ENCODE measurements around the gene DCAF5. TPM values are rescaled to one million over a fixed set of nuclear protein-coding genes. Genes with fewer than 3 reads are reported as not detected.

Gene DCAF5
- polyA plus RNA-seq, 1 donor (not counting 4 experiments of a cell fraction or from before 2014, with no cell fraction given): 29.5 TPM

DNA sequence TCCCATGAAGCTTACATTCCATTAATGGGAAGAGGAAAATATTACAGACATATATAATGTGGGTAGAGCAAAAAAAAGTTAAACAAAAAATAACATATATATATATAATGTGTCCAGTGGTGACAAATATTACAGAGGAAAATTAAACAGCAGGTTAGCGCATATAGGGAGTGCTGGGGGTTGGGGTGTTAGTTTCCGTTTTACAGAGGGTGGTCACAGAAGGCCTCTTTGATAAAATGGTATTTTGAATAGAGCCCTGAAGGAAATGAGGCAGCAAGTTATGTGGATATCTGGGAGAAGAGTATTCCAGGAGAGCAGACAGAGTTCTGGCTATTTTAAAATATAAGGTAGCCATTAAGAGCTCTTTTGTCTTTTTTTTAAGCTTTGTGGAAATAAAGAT is 73.2 kb downstream of the DCAF5 start:
- dilution Hi-C loops (cut with MboI; ENCODE audit: extremely low pct_ligation_motif_present, low sequenced_read_pairs): no loop called here
- Histone ChIP-seq H4K20me1 (ENCODE audit: control insufficient read depth, extremely low read depth, insufficient read depth, low read length) (no peaks in the 10 kb centered on the region), H2AFZ (ENCODE audit: control insufficient read depth, low read length) (no peak overlapping the region), H3K4me2 (ENCODE audit: control insufficient read depth, extremely low read depth, insufficient read depth, low read depth, low read length) (peak overlapping the region; percentile 77), H3K9me3 (ENCODE audit: control insufficient read depth, low read depth, low read length) (no peaks in the 10 kb centered on the region), H3K9ac (ENCODE audit: control insufficient read depth, extremely low read depth, insufficient read depth, low read length) (no peak overlapping the region), H3K4me3 (ENCODE audit: control insufficient read depth in 2 of 3, extremely low read depth in 1 of 3, insufficient read depth in 2 of 3, low read depth in 1 of 3, low read length in 3 of 3) (no peak overlapping the region), H3K36me3 (ENCODE audit: control insufficient read depth in 2 of 2, extremely low read depth in 1 of 2, insufficient read depth in 2 of 2, low read length in 2 of 2) (peaks cover 7 to 12% of the 10 kb centered on the region in 2 experiments), H3K4me1 (ENCODE audit: control insufficient read depth, extremely low read depth, insufficient read depth, low read length) (peaks cover 42% of the 10 kb centered on the region), H3K27ac (ENCODE audit: control insufficient read depth, insufficient read depth, low read length) (peak overlapping the region; percentile 58), H3K9me1 (ENCODE audit: control insufficient read depth, extremely low read depth, insufficient read depth, low read length) (peaks cover 3% of the 10 kb centered on the region), H3K27me3 (ENCODE audit: control insufficient read depth, extremely low read depth, insufficient read depth, low read length) (no peaks in the 10 kb centered on the region), H3K79me2 (ENCODE audit: control insufficient read depth, insufficient read depth, low read length) (peaks cover 5% of the 10 kb centered on the region)
- FAIRE-seq (no peak), DNase-seq (ENCODE audit: low read depth, low spot score) (no peak)
- TF ChIP-seq, protein P1, sequence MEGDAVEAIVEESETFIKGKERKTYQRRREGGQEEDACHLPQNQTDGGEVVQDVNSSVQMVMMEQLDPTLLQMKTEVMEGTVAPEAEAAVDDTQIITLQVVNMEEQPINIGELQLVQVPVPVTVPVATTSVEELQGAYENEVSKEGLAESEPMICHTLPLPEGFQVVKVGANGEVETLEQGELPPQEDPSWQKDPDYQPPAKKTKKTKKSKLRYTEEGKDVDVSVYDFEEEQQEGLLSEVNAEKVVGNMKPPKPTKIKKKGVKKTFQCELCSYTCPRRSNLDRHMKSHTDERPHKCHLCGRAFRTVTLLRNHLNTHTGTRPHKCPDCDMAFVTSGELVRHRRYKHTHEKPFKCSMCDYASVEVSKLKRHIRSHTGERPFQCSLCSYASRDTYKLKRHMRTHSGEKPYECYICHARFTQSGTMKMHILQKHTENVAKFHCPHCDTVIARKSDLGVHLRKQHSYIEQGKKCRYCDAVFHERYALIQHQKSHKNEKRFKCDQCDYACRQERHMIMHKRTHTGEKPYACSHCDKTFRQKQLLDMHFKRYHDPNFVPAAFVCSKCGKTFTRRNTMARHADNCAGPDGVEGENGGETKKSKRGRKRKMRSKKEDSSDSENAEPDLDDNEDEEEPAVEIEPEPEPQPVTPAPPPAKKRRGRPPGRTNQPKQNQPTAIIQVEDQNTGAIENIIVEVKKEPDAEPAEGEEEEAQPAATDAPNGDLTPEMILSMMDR (optimal IDR thresholded peaks at IDR 0.05 in 1 of 3, IDR thresholded peaks at IDR 0.05 in 1 of 3, conservative IDR thresholded peaks at IDR 0.05 in 1 of 3; ENCODE audit: extremely low read depth in 1 of 3, insufficient read depth in 2 of 3, low read length in 3 of 3): no peak
- TF ChIP-seq EZH2 (IDR thresholded peaks at IDR 0.05; ENCODE audit: low read length): no peak

DNA sequence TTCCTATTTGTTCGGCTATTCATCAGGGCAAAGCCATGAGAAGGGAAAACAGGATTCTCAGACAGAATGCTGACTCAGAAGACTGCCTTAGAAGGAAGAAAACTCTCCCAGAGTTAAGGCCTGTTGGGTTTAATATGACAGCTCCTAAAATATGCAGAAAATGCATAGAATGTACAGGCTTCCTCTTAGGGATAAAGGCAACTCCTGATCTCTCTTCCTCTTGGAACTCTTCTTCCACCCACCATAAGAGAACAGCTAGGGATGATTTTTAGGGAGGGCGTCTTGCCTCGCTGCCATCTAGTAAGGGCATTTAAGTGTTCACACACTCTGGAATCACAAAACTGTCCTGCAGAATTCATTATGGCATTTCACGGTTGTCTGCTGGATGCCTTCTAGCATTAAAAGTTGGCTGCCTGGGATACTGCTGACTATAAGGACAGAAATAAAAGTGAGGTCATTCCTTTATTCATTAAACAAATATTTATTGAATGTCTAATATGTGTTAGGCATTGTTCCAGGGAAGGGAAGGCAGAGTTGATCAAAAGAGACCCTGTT is 73.7 kb downstream of the DCAF5 start:
- dilution Hi-C loops (cut with MboI; ENCODE audit: extremely low pct_ligation_motif_present, low sequenced_read_pairs): no loop called here
- peak overlapping the region; percentile 77 for H3K4me2 ChIP-seq (ENCODE audit: control insufficient read depth, extremely low read depth, insufficient read depth, low read depth, low read length)
- H3K27ac ChIP-seq (ENCODE audit: control insufficient read depth, insufficient read depth, low read length): peak overlapping the region; percentile 81
- peak overlapping the region; percentile 62 for H3K9ac ChIP-seq (ENCODE audit: control insufficient read depth, extremely low read depth, insufficient read depth, low read length)
- no peak for TF ChIP-seq EZH2 (IDR thresholded peaks at IDR 0.05; ENCODE audit: low read length)
- TF ChIP-seq, protein P1 (optimal IDR thresholded peaks at IDR 0.05 in 1 of 3, IDR thresholded peaks at IDR 0.05 in 1 of 3, conservative IDR thresholded peaks at IDR 0.05 in 1 of 3; ENCODE audit: extremely low read depth in 1 of 3, insufficient read depth in 2 of 3, low read length in 3 of 3): no peak
- no peak overlapping the region for H2AFZ ChIP-seq (ENCODE audit: control insufficient read depth, low read length)
- no peaks in the 10 kb centered on the region for H3K9me3 ChIP-seq (ENCODE audit: control insufficient read depth, low read depth, low read length)
- H3K4me3 ChIP-seq (ENCODE audit: control insufficient read depth in 2 of 3, extremely low read depth in 1 of 3, insufficient read depth in 2 of 3, low read depth in 1 of 3, low read length in 3 of 3): peak overlapping the region in 1 of 3 experiments; percentile 15
- H3K9me1 ChIP-seq (ENCODE audit: control insufficient read depth, extremely low read depth, insufficient read depth, low read length): peaks cover 3% of the 10 kb centered on the region
- DNase-seq (ENCODE audit: low read depth, low spot score) (no peak), FAIRE-seq (peak; percentile 94)
- H3K27me3 ChIP-seq (ENCODE audit: control insufficient read depth, extremely low read depth, insufficient read depth, low read length): no peaks in the 10 kb centered on the region
- peaks cover 5% of the 10 kb centered on the region for H3K79me2 ChIP-seq (ENCODE audit: control insufficient read depth, insufficient read depth, low read length)
- H4K20me1 ChIP-seq (ENCODE audit: control insufficient read depth, extremely low read depth, insufficient read depth, low read length): no peaks in the 10 kb centered on the region
- peaks cover 42% of the 10 kb centered on the region for H3K4me1 ChIP-seq (ENCODE audit: control insufficient read depth, extremely low read depth, insufficient read depth, low read length)
- H3K36me3 ChIP-seq (ENCODE audit: control insufficient read depth in 2 of 2, extremely low read depth in 1 of 2, insufficient read depth in 2 of 2, low read length in 2 of 2): peaks cover 6 to 12% of the 10 kb centered on the region in 2 experiments
